GM06990 (cell line): ENCODE data around the gene PRRC2A.

Experiments
- DNase-seq: peaks from one replicate; pipeline ENCODE4 v3.0.0-alpha.2; 2011; ENCODE audit not compliant: insufficient read length; ENCODE audit errors: extremely low read depth
- H3K27me3 ChIP-seq: replicated peaks from 2 replicates; pipeline ENCODE4 v1.6.0; 2011; ENCODE audit warnings: low read length; ENCODE audit not compliant: control insufficient read depth, insufficient read depth
- H3K36me3 ChIP-seq: 2 replicates; pipeline ENCODE4 v1.5.1; 2011; ENCODE audit warnings: low read length; ENCODE audit not compliant: control insufficient read depth, insufficient read depth
- H3K4me3 ChIP-seq: replicated peaks from 2 replicates; pipeline ENCODE4 v1.5.1; 2011; ENCODE audit warnings: low read depth, mild to moderate bottlenecking, control low read depth, low read length
- TF ChIP-seq, protein P1 (sequence below): IDR thresholded peaks from 2 replicates; pipeline ENCODE4 v1.5.1; 2011; ENCODE audit warnings: low read length, control low read depth, mild to moderate bottlenecking, inconsistent platforms; ENCODE audit not compliant: insufficient read depth, poor library complexity, severe bottlenecking

The PRRC2A gene

DNA sequence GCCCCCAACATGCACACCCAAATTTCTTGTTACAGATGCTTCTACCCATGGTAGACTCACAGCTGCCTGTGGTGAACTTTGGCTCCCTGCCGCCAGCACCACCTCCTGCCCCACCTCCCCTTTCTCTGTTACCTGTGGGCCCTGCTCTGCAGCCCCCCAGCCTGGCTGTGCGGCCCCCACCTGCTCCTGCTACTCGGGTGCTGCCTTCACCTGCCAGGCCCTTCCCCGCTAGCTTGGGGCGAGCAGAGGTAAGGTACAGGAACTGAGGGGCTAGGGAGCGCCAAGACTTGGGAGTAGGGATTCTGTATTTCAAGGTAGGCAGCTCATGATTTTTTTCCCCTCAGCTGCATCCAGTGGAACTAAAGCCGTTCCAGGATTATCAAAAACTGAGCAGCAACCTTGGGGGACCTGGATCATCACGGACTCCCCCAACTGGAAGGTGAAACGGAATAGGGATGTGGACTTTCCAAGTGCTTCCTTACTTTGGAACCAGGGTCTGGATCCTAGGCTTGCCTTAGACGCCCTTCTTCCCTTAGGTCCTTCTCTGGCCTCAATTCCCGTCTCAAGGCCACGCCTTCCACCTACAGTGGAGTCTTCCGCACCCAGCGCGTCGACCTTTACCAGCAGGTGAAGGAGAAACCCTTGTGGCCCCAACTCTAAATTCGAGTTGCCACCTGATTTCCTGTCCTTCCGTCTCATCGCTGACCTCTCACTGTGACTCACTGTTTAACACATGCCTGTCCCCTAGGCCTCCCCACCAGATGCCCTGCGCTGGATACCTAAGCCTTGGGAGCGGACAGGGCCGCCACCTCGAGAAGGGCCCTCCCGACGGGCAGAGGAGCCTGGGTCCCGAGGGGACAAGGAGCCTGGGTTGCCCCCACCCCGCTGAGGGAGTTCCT, 16.4 kb downstream of the PRRC2A start:
- DNase-seq: no peak
- Histone ChIP-seq H3K36me3 (peaks cover 62% of the 10 kb centered on the region), H3K27me3 (no peaks in the 10 kb centered on the region), H3K4me3 (no peak overlapping the region)
- TF ChIP-seq, protein P1, sequence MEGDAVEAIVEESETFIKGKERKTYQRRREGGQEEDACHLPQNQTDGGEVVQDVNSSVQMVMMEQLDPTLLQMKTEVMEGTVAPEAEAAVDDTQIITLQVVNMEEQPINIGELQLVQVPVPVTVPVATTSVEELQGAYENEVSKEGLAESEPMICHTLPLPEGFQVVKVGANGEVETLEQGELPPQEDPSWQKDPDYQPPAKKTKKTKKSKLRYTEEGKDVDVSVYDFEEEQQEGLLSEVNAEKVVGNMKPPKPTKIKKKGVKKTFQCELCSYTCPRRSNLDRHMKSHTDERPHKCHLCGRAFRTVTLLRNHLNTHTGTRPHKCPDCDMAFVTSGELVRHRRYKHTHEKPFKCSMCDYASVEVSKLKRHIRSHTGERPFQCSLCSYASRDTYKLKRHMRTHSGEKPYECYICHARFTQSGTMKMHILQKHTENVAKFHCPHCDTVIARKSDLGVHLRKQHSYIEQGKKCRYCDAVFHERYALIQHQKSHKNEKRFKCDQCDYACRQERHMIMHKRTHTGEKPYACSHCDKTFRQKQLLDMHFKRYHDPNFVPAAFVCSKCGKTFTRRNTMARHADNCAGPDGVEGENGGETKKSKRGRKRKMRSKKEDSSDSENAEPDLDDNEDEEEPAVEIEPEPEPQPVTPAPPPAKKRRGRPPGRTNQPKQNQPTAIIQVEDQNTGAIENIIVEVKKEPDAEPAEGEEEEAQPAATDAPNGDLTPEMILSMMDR: no peak

DNA sequence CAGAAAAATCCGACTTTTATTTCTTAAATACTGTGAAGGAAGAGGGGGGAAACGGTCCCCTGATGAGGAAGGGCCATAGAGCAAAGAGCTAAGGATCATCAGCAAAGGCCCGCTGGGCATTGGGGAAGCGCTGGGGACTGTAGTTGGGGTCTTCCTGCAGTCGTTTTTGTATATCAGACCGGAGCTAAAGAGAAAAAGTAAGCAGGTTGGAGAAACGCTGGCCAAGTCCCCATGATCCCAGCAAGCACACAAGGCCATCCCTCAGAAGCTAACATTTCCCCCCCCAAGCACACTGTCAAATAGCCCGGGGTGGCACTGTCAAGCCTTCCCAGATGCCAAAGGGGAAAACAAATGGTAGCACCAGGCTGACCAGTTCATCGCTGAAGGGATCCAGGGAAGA, 18.5 kb downstream of the PRRC2A start:
- Histone ChIP-seq H3K27me3 (no peaks in the 10 kb centered on the region), H3K36me3 (peaks cover 64% of the 10 kb centered on the region), H3K4me3 (no peak overlapping the region)
- TF ChIP-seq, protein P1: no peak
- no peak for DNase-seq

DNA sequence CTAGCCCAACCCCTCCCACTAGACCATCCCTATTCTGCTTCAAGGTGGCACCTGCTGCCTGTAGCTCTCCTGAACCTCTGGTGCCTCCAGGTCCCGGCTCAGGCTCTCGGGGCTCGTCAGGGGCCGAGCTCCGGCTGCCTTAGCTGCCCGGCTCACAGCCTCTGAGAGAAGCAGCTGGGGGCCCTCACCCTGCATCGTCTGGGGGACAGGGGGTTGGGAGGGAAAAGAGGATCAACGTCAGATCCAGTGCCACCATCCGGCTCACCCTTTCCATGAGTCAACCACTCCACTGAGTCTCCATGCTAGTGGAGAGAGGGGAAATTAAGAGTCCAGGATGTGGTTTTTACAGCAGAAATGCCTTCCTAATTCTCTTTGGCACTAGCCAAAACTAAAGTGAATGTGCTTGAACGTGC, 18.9 kb downstream of the PRRC2A start:
- DNase-seq: no peak
- peaks cover 65% of the 10 kb centered on the region for H3K36me3 ChIP-seq
- TF ChIP-seq, protein P1: no peak
- H3K27me3 ChIP-seq: no peaks in the 10 kb centered on the region
- no peak overlapping the region for H3K4me3 ChIP-seq

DNA sequence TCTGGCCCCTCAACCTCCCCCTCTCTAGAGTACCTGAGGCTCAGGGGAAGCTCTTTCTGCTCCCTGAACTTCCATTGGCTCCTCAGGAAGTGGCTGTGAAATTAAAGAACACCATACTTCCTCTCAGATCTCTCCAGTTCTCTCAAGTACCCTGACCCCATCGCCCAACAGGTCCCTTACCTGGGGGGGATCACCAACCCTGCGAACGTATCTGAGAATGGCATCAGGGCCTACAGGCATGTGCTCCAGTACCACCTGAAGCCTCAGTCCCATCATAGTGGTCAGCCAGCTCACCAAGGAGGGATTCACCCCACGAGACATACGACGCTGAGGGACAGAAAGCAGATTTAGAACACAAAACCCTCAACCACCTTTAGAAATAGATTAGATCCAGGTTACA, 20.1 kb downstream of the PRRC2A start:
- no peak for DNase-seq
- Histone ChIP-seq H3K4me3 (no peak overlapping the region), H3K36me3 (peaks cover 63% of the 10 kb centered on the region), H3K27me3 (no peaks in the 10 kb centered on the region)
- TF ChIP-seq, protein P1: no peak

DNA sequence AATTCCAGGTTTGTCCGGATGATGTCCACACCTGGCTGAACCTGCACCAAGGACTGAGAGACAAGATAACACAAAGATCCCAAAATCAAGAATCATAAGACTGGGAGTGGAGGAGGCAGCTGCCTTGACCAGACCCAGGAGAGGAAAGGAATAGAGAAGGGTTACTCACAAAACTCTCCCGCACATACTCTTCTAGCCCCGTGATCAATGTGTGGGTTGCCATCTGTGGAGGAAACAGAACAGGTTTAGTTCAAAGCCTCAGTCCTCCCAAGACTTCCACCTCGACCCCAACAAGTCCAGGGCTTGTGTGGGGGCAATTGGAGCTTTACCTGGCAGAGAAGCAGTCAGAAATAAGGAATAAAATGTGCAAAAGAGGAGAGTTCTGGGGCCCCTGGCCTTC, 20.9 kb downstream of the PRRC2A start:
- Histone ChIP-seq H3K36me3 (peaks cover 61% of the 10 kb centered on the region), H3K4me3 (no peak overlapping the region), H3K27me3 (no peaks in the 10 kb centered on the region)
- TF ChIP-seq, protein P1: no peak
- DNase-seq: no peak
